ENCODE data around the gene PNLDC1.
A peak's percentile ranks its signal among the peaks of the same experiment; 100 is the strongest.

Gene PNLDC1

GRCh38 chr6:159800141-159800865 lies at the start of gene PNLDC1:
Gene PNLDC1, plus strand, starts transcription at chr6:159800276. Its CDS starts 32 bp downstream, at chr6:159800308.
- H3K4me3 ChIP-seq (ENCODE audit: control insufficient read depth, low read depth, low read length): peak within 1 kb of the TSS; percentile 25
- TF ChIP-seq CTCF (conservative IDR thresholded peaks at IDR 0.05; ENCODE audit: control insufficient read depth, insufficient read depth, low read depth, low read length): no peak
- no peak for DNase-seq (ENCODE audit: low read depth)

- TF ChIP-seq CTCF (conservative IDR thresholded peaks at IDR 0.05; ENCODE audit: control insufficient read depth, insufficient read depth, low read depth, low read length): no peak
Measured at GRCh38 chr6:159751448-159751847, 48.6 kb upstream of the PNLDC1 start.

GRCh38 chr6:159753081-159753872 lies 46.8 kb upstream of the PNLDC1 start:
- DNase-seq (ENCODE audit: low read depth): peak; percentile 31
- H3K4me3 ChIP-seq (ENCODE audit: control insufficient read depth, low read depth, low read length): no peak overlapping the region
- TF ChIP-seq CTCF (conservative IDR thresholded peaks at IDR 0.05; ENCODE audit: control insufficient read depth, insufficient read depth, low read depth, low read length): no peak

More at GRCh38 chr6:159751448-159751847, 48.6 kb upstream of the PNLDC1 start:
- no peak for DNase-seq (ENCODE audit: low read depth)
- H3K4me3 ChIP-seq (ENCODE audit: control insufficient read depth, low read depth, low read length): no peak overlapping the region

GRCh38 chr6:159754401-159754800 lies 45.7 kb upstream of the PNLDC1 start:
- no peak overlapping the region for H3K4me3 ChIP-seq (ENCODE audit: control insufficient read depth, low read depth, low read length)
- no peak for DNase-seq (ENCODE audit: low read depth)
- no peak for TF ChIP-seq CTCF (conservative IDR thresholded peaks at IDR 0.05; ENCODE audit: control insufficient read depth, insufficient read depth, low read depth, low read length)

- TF ChIP-seq CTCF (conservative IDR thresholded peaks at IDR 0.05; ENCODE audit: control insufficient read depth, insufficient read depth, low read depth, low read length): no peak
- peak; percentile 74 for DNase-seq (ENCODE audit: low read depth)
- no peak overlapping the region for H3K4me3 ChIP-seq (ENCODE audit: control insufficient read depth, low read depth, low read length)
Measured at GRCh38 chr6:159754959-159755914, 44.8 kb upstream of the PNLDC1 start.

GRCh38 chr6:159756508-159756907 lies 43.6 kb upstream of the PNLDC1 start:
- DNase-seq (ENCODE audit: low read depth): no peak
- TF ChIP-seq CTCF (conservative IDR thresholded peaks at IDR 0.05; ENCODE audit: control insufficient read depth, insufficient read depth, low read depth, low read length): no peak
- no peak overlapping the region for H3K4me3 ChIP-seq (ENCODE audit: control insufficient read depth, low read depth, low read length)
